Pancreas (tissue), 10 donors: ENCODE measurements around the gene ABCD2. TPM values are rescaled to one million over a fixed set of nuclear protein-coding genes. Genes with fewer than 3 reads are reported as not detected.
"Not testable (repeated sequence)": the region's sequence is repeated elsewhere in the genome, so short reads cannot be mapped to it uniquely, and the experiment has no call there.

Experiments
- ATAC-seq, 4 donors: fragments of 200-7000 bp; cut with Tn5 transposase; one replicate each; pipeline versions ENCODE4 v1.8.0 to v1.9.1; 2020; ENCODE audit warnings: mild to moderate bottlenecking in 4 of 4, moderate library complexity in 4 of 4
- DNase-seq, 6 donors: peaks; one replicate each; pipeline ENCODE4 v3.0.0-alpha.2; 2020
- FAIRE-seq: peaks from 2 replicates; lab custom pipeline; 2012; peaks lifted over from hg19 to GRCh38; lab: Jason Lieb, UNC
- H3K27ac ChIP-seq, 4 donors: fragments of 200-600 bp; sonication (generic); 1 replicate in 3 of 4; 2 replicates in 1 of 4; pipeline versions ENCODE4 v1.5.0 to v1.8.0; 2020
- H3K27me3 ChIP-seq, 4 donors: fragments of 200-600 bp; one replicate each; pipeline ENCODE4 v1.8.0; 2021
- H3K36me3 ChIP-seq, 3 donors: fragments of 200-600 bp; sonication (generic) in 1 of 3; one replicate each; pipeline versions ENCODE4 v1.5.0 to v1.8.0; 2020 to 2021
- H3K4me1 ChIP-seq, 3 donors: fragments of 200-600 bp; one replicate each; pipeline ENCODE4 v1.8.0; 2021
- H3K4me3 ChIP-seq, 4 donors: fragments of 200-600 bp; sonication (generic) in 2 of 4; one replicate each; pipeline versions ENCODE4 v1.5.0 to v1.8.0; 2020 to 2021
- H3K9me3 ChIP-seq, 4 donors: fragments of 200-600 bp; one replicate each; pipeline ENCODE4 v1.8.0; 2021
- WGBS, 2 donors: extraction: QIAGEN DNeasy Blood & Tissue Kit; methylation state at CpG; one replicate each; pipeline ENCODE4 v1.1.7; 2013; 5-methylcytosine and 5-hydroxymethylcytosine counted together
- intact Hi-C, 3 donors: fragments of 100-400 bp; cut with DNase I; formaldehyde crosslinking; loops; one replicate each; pipeline versions ENCODE4 v1.11.1 to v1.14.2; 2022
- polyA plus RNA-seq, 2 donors: library from polyadenylated mRNA; stranded (reverse); fragments of 200-250 nt; gene quantifications; one replicate each; pipeline ENCODE4 v1.2.3, GENCODE V29; 2013
- total RNA-seq, 6 donors: library from RNA; stranded (reverse); fragmentation: NEBNext Ultra II Directional in 4 of 6; extraction: Animal tissue kit (Norgen Biotek cat#: 25700) in 4 of 6; gene quantifications; one replicate each; pipeline versions ENCODE4 v1.2.1 to v1.2.4, GENCODE V29; 2021 to 2023
- TF ChIP-seq, protein P1 (sequence below), 4 donors: fragments of 200-600 bp; sonication (generic) in 3 of 4; IDR thresholded peaks; one replicate each; pipeline versions ENCODE4 v1.5.0 to v1.8.0; 2021; ENCODE audit warnings: antibody characterized with exemption in 4 of 4
- donor health status: healthy with polysubstance abuse.
- donor health status: DM: no; HTN: no; CAD: no; lungs with moderate emphysema.
- donor health status: DM: no; HTN: no; CAD: no.
- donor health status: control.
- donor health status: control.
- donor health status: Bipolar disorder and iron deficiency.
- donor health status: DM: yes; HTN: yes; CAD: no.
- donor health status: DM: no; HTN: no; CAD: no.
- donor health status: DM: no; HTN: no; CAD: no.
- donor health status: DM: yes; HTN: yes; CAD: no.

Gene ABCD2
- total and polyA plus RNA-seq, 8 donors = 0.03 to 0.38 (median 0.05) TPM; not detected in 1

DNA sequence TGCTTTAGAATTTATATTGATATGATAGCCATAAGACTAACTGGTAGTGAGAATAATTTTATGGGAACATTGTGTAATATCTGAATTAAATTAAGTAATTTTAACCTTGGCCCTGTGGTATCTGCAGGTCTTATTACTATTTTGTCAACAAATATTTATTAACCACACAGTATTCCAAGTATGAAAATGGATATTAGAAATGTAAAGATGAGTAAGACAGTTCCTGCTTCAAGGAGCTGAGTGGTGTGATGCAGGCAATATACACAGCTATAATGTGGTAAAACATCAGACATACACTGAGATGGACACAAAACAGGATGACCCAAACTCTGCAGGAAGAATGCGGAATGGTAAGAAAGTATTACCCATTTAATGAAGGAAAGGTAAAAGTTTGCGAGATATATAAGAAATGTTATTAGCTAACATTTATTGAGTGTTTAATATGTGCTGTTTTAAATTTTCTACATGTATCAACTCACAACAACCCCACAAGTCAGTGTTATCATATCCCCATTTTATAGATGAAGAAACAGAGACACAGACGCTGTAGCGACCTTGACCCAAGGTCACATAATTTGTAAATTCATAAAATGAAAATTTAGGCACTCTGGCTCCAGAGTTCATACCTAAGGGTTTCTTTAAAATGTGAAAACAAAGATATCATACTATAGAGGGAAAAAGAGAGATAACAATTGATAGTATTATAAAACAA lies 12.7 kb downstream of the ABCD2 start:
- TF ChIP-seq, protein P1, sequence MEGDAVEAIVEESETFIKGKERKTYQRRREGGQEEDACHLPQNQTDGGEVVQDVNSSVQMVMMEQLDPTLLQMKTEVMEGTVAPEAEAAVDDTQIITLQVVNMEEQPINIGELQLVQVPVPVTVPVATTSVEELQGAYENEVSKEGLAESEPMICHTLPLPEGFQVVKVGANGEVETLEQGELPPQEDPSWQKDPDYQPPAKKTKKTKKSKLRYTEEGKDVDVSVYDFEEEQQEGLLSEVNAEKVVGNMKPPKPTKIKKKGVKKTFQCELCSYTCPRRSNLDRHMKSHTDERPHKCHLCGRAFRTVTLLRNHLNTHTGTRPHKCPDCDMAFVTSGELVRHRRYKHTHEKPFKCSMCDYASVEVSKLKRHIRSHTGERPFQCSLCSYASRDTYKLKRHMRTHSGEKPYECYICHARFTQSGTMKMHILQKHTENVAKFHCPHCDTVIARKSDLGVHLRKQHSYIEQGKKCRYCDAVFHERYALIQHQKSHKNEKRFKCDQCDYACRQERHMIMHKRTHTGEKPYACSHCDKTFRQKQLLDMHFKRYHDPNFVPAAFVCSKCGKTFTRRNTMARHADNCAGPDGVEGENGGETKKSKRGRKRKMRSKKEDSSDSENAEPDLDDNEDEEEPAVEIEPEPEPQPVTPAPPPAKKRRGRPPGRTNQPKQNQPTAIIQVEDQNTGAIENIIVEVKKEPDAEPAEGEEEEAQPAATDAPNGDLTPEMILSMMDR (IDR thresholded peaks at IDR 0.05) = no peak
- DNase-seq (no peak), ATAC-seq (no peak), FAIRE-seq (no peak)
- intact Hi-C loops = no loop called here
- Histone ChIP-seq H3K4me1 (no peaks in the 10 kb centered on the region), H3K36me3 (no peaks in the 10 kb centered on the region), H3K27me3 (no peaks in the 10 kb centered on the region), H3K9me3 (no peaks in the 10 kb centered on the region), H3K4me3 (no peak overlapping the region), H3K27ac (no peak overlapping the region)
- 71 to 74% methylated on average over 4 of the region's 4 CpGs for WGBS, 2 donors

DNA sequence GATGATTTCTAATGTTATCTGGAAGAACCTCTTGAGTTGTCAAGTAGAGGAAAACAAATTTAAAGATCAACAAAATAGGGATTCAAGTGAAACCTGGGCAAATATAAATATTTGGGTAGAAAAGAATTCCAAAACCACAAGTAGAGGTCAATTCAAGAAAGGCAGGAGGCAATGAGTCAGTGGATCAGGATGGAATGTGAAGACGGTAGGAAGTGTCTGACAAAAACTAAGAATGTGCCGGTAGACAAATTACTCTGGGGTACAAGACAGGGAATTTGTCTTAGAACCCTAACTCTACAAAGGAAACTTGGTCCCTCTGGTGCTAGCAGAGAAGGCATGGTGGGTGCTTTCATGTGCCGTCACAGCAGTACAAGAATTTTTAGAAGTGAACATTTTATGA lies 13.6 kb downstream of the ABCD2 start:
- 36 to 46% methylated on average over 3 of the region's 3 CpGs for WGBS, 2 donors
- ATAC-seq = no peak
- H3K27me3 ChIP-seq = peaks cover 0 to 5% (median 0%) of the 10 kb centered on the region in 4 donors
- H3K4me3 ChIP-seq = no peak overlapping the region
- TF ChIP-seq, protein P1 (IDR thresholded peaks at IDR 0.05) = no peak
- no peak for FAIRE-seq
- intact Hi-C loops = no loop called here
- no peaks in the 10 kb centered on the region for H3K4me1 ChIP-seq
- no peak for DNase-seq
- no peaks in the 10 kb centered on the region for H3K36me3 ChIP-seq
- no peaks in the 10 kb centered on the region for H3K9me3 ChIP-seq
- no peak overlapping the region for H3K27ac ChIP-seq

DNA sequence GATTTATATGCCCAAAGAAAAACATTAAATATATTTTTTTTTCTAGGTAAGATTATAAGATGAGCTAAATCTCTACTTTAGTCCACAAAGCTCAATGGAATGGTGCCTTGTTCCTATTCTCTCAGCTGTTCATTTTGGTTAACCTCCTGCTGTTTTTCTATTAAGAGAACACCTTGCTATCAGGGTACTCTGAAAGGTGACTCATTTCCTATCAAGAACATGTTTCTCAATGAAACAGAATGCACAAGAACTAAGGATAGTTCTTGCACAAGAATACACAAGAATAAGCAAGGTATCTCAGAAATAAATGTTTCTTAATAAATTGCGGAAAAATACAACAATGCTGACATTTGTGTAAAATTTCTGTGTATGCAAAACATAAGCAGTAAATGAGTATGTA lies 14.1 kb downstream of the ABCD2 start:
- no peaks in the 10 kb centered on the region for H3K36me3 ChIP-seq
- TF ChIP-seq, protein P1 (IDR thresholded peaks at IDR 0.05) = no peak
- ATAC-seq (no peak), FAIRE-seq (no peak), DNase-seq (no peak)
- H3K9me3 ChIP-seq = no peaks in the 10 kb centered on the region
- intact Hi-C loops = no loop called here
- no peaks in the 10 kb centered on the region for H3K4me1 ChIP-seq
- H3K4me3 ChIP-seq = no peak overlapping the region
- WGBS, 2 donors = 92 to 98% methylated on average over 1 of the region's 1 CpG
- H3K27ac ChIP-seq = no peak overlapping the region
- H3K27me3 ChIP-seq = peaks cover 0 to 8% (median 0%) of the 10 kb centered on the region in 4 donors

DNA sequence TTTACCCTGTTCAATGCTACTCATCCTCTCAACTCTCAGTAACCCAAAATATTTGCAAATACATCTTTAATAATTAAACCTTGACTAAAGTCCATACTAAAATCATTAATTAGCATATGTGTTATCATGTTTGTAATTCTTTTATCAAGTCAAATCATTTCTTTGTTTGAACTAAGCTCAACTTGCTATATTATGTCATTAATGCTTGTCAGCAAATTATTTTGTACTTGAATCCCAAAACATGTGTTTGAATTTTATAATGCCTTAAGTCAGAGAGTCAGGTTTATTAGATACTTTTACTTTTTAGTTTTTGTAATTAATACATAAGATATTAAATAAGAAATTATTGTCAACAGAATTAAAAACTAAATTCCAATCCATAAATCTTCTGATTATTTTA lies 16.5 kb downstream of the ABCD2 start:
- no peaks in the 10 kb centered on the region for H3K9me3 ChIP-seq
- H3K27me3 ChIP-seq = peaks cover 0 to 8% (median 0%) of the 10 kb centered on the region in 4 donors
- no peak overlapping the region for H3K27ac ChIP-seq
- no peaks in the 10 kb centered on the region for H3K4me1 ChIP-seq
- FAIRE-seq (peak; percentile 79), ATAC-seq (no peak), DNase-seq (no peak)
- TF ChIP-seq, protein P1 (IDR thresholded peaks at IDR 0.05) = no peak
- intact Hi-C loops = no loop called here
- no peaks in the 10 kb centered on the region for H3K36me3 ChIP-seq
- H3K4me3 ChIP-seq = no peak overlapping the region

DNA sequence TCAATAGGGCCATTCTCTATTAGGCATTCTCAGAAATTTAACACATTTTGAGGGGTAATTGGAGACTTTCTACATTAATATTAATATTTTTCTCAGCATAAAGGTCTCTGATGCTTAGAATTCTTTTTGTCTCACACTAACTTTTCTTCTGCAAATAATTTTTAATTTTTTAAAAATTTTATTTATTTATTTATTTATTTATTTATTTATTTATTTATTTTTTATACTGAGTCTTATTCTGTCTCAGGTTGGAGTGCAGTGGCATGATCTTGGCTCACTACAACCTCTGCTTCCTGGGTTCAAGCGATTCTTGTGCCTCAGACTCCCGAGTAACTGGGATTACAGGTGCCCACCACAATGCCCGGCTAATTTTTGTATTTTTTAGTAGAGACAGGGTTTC lies 17.7 kb downstream of the ABCD2 start:
- ATAC-seq, H3K4me3 ChIP-seq, H3K9me3 ChIP-seq, H3K27me3 ChIP-seq, intact Hi-C loops, H3K4me1 ChIP-seq, H3K36me3 ChIP-seq, FAIRE-seq, H3K27ac ChIP-seq, DNase-seq: not testable (repeated sequence)
- WGBS, 2 donors = 72 to 86% methylated on average over 3 of the region's 3 CpGs
